NOMO-1 treated with DMSO at 0.1 percent for 48 hours (cell line): Measurements from ENCODE around the gene PID1.
"Not testable (repeated sequence)": the region's sequence is repeated elsewhere in the genome, so short reads cannot be mapped to it uniquely, and the experiment has no call there.

Source experiments
- DNase-seq: peaks from one replicate; lab custom pipeline; 2025; ENCODE audit not compliant: unreplicated experiment; lab: John Stamatoyannopoulos, UW

PID1 gene

DNA sequence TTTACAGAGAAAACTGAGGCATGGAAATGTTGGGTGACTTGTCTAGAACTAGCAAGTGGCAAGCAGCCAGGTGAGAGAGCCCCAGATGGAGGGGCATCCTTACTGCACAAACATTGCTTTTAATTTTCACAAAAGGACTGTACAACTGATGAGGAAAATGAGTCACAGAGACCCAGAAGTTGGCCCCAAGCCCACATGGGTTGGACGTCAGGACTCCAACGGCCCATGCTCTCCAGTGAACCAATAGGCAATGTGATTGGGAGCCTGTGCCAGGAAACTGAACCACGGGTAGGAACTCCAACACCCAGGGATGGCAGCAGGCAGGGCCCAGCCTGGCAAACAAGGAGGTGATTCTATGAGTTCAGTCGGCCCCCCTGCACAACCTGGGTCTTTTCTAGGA is 50.8 kb downstream of the PID1 start:
- no peak for DNase-seq

DNA sequence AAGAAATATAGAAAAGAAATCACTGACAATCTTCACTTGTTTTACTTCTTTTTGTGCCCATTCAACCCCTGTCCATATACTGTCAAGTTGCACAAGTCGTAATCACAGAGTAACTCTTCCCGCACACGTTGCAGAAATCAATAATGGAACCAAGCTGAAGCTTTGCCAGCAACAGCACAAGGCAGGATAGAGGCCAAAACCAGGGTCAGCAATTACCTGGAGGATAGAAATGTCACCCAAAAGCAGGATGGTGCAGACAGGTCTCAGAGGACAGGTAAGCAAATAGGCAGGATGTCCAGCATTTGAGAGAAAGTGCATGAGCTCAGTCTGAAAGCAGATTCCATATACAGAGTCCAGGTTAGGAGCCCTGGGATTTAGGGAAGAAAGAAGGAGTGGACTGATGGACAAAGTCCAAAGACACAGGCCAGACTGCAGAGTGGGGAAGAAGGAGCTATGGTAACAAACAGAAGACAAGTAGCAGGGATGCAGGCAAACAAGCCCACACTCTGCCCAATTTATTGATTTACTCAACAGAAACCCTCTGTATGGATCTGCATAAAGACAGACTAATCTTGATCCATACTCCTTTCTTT is 52.7 kb downstream of the PID1 start:
- DNase-seq: no peak

DNA sequence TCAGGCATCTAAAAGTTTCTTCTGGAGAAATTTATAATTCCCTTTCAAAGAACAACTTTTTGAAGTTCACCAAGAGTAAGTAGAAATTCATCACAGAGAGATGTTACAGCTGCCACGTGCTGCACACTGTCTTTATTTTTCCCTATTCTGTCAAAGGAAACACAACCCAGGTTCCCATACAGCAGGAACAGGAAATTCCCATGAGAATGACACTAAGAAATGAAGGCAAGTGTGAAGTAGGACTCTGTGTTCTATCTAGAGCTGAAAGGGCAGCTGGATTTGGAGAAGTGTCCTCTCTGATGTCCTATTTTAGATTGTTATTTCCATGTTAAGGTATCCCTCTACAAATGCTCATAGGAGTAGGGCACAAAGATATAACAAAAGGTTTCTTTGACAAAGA is 58.8 kb downstream of the PID1 start:
- no peak for DNase-seq

DNA sequence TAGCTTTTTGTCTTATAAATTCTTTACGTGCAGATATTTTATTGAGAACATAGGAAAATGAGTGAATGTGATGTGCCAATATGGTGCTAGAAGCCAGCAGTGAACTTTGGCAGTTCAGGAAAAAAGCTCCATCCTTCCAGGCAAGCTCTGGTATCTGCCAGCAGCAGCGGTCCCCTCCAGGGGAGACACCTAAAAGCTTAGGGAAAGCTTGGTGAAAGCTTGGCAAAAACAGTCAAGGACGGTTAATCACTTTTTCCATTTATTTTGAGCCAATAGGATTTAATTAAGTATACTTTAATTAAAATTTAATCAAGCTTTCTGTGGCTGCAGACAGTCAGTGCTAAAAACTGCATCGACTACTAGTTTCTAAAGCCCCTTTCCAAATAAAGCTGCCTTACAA is 60.4 kb downstream of the PID1 start:
- no peak for DNase-seq

DNA sequence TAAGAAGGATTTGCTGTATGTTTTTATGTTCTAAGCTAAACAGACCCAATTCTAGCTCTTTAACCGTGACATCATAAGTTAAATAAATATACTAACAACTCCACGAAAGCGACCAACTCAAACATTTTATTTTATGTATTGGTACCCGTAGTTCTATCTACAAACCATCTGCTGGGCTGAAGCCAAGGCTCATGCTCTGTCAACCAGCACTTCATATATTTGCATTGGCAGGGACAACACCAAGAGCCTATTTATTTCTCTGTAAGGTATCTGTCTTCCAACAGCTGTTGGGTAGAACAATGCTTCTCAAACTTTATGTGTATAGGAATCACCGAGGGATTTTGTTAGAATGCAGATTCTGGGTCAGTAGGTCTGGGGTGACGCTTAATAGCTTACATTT is 64.5 kb downstream of the PID1 start:
- no peak for DNase-seq

DNA sequence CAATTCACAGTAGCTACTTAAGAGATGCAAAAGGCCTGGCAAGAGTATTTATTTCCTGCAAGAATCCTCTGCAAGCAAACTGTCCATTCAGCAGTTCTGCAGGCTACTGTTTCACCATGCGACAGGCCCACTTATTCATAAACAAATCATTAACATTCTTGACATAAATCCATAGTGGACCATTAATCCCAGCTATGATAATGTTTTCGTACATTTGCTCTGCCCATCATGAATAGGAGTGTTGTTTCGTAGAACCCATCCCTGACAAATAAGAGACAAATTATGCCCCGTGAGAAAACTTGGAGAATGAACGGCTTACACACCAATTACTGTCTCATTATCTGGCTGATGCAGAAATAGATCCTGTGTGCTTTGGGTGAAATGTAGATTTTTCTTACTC is 65.4 kb downstream of the PID1 start:
- no peak for DNase-seq

DNA sequence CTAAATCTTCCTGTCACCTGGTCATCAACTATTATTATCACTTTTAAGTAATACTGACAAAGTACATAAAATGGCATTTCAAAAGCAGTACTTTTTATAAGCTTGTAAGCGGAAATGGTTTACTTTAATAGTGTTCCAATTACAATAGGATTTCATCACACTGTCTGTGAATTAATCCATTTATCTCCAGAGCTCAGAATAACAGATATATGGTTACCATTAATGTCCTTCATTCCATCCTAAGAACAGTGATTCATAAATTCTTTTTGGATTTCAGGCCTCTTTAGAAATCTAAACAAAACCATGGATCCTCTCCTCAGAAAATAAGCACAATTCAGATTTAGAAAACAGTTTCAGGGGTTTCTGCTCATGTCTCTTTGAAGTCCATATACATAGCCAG is 68.4 kb downstream of the PID1 start:
- DNase-seq: no peak

DNA sequence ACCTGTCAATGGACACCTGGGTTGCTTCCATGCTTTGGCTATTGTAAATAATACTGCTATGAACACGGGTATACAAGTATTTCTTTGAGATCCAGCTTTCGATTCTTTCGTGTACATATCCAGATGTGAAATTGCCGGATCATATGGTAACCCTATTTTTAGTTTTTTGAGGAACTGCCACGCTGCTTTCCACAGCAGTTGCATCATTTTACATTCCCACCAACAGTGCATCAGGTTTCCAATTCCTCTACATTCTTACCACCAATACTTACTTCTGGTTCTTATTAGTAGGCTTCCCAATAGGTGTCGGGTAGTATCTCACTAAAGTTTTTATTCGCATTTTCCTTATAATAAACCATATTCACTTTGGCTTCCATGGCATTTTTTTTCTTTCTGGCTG is 69.6 kb downstream of the PID1 start:
- DNase-seq: no peak

DNA sequence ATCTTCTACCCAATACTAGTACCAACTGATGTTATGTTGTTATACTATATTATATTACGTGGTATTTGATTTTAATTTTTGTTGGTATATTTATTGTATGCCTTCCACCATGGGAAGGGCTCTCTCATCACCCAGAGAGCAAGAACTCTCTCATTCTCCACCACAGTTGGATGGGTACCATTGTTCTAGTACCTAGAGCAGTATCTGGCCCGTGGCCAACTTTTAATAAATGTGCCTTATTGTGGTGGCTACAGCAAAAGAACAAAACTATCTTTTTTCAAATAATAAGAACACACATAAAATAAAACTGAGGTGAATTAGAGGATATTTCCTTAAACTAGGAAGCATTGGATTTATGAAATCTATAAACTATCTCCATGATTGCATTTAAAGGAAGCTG is 71.8 kb downstream of the PID1 start:
- no peak for DNase-seq

DNA sequence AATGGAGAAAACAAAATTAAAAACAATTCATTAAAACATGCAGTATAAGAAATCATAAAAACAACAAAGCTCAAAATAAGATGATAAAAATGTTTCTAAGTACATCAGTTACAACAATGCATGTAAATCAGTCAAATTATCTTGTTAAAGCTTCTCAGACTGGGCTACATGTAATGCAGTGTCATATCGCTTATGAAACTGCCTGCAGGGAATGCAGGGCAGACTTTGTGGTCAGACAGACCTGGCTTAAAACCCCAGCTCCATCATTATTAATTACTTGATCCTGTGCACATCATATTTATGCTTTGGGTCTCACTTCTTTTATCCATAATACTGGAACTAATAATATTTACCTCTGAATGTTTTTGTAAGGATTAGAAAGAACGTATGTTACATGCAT is 74.6 kb downstream of the PID1 start:
- DNase-seq: no peak

DNA sequence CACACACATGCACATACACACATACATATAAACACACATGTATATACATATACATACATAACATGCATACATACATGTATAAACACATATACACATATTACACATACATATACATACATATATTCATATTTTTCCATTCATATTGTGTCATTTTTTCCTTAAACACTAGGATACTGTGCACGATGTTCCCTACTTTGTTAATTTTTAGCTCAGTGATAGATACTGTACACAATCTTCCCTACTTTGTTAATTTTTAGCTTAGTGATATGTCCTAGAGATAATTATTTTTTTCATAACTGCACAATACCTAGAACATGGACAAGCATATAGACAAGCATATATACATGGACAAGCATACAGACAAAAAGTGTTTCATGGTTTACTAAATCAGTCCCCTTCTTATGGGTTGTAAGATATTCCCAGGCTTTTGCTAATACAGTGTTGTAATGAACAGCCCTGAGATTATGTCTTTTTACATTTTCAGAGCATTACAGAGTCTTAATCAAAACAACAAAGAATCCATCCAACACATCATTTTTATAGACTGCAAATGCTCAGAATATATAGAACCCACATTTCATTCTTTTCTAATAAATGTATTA is 75.6 kb downstream of the PID1 start:
- no peak for DNase-seq

DNA sequence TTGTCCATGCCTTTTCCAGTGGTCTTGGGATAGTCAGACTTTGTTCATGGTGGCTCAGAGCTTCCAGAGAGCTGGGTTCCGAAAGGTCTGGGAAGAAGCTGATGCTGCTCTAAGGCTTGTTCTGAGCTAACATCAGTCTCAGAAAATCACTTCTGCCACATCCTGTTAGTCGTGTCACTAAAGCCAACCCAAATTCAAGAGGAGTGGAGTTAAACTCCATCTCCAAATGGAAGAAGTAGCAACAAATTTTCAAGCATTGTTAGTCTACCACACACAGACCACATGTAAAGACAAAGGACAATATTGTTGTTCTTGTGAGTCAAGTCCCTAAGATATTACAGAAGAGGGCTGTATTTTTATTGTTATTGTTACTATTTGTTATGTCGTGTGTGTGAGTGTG is 77.8 kb downstream of the PID1 start:
- no peak for DNase-seq

DNA sequence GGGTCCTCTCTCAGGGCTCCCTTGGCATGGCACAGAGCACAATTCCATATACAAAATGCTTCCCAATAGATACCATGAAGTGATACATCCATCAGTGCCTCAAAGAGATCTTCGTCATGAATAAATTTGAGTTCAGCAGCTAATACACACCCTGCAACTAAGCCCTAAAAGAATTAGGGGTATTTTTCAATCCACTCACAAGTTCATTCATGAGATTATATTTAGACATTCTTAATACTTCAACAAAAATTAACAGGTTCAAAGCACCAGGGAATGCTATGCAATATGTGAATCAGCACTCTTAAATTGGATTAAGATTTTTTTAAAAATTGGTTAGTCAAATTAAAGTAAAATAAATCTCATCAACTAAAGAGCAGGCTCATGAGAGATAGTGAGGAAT is 79.7 kb downstream of the PID1 start:
- no peak for DNase-seq

DNA sequence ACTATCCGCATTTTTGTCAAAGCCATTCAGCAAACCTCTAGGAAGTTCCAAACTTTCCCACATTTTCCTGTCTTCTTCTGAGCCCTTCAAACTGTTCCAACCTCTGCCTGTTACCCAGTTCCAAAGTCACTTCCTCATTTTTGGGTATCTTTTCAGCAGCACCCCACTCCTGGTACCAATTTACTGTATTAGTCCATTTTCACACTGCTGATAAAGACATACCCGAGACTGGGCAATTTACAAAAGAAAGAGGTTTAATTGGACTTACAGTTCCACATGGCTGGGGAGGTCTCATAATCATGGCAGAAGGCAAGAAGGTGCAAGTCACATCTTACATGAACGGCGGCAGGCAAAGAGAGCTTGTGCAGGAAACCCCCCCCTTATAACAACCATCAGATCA is 84.0 kb downstream of the PID1 start:
- DNase-seq: not testable (repeated sequence)

DNA sequence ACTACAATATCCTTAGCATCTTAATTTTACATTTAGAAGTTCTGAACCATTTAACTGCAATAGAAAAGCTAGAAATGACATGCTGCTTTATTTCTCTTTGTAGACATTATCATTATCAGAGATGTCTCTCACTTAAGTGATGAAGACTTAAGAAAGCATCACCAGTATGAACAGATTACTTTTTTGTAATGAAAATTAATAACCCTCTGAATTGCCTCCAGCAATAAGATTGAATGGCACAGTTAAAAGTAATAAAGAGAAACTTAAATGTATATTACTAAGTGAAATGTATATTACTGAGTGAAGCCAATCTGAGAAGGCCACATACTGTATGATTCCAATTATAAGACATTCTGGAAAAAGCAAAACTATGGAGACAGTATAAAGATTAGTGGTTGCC is 89.4 kb downstream of the PID1 start:
- no peak for DNase-seq

DNA sequence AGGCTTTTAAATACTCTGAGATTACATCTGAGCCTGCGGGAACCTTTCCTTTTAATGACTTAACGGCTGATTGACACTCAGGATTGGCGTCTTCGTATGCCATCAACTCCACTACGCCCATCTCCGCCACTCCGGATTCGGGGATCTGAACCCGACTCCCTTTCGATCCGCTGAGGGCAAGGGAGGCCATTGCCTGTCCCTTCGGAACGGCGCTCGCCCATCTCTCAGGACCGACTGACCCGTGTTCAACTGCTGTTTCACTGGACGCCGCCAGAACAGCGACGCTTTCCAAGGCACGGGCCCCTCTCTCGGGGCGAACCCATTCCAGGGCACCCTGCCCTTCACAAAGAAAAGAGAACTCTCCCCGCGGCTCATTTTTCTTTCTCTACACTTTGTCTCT is 90.4 kb downstream of the PID1 start:
- no peak for DNase-seq

DNA sequence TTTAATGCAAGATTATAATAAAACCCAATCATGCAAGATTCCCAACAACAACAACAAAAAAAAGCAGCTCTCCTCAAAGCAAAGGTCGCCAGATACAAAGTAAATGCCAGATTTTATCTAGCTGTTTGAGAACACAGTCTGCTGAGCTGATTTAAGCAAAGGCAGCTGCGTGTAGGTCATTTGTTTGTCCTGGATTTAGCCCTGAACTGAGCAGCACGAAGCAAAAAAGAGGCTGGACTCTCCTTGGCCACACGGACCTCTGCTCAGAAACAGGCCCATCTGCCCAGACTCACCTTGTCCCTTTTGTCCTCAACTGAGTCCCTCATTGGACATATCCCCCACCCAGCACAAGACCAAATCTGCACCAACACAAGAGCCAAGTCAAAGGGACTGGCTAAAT is 91.5 kb downstream of the PID1 start:
- DNase-seq: no peak

DNA sequence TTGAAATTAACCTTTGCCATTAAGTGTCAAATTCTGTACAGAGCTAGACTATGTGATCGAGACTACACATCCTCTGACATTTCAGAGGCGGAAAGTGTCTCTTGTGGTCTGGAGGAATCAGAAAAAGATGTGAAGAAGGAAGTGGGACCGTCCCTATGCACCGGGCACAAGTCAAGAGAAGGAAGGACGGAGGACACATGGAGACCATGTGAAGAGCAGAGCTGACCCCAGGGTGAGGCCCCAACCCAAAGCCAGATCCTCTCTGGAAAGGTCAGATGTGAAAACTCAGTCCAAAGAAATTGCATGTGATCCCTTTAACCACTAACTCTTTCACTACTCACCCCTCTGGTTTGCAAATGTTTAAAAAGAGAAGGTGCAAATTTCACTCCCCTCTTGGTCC is 92.4 kb downstream of the PID1 start:
- DNase-seq: no peak

DNA sequence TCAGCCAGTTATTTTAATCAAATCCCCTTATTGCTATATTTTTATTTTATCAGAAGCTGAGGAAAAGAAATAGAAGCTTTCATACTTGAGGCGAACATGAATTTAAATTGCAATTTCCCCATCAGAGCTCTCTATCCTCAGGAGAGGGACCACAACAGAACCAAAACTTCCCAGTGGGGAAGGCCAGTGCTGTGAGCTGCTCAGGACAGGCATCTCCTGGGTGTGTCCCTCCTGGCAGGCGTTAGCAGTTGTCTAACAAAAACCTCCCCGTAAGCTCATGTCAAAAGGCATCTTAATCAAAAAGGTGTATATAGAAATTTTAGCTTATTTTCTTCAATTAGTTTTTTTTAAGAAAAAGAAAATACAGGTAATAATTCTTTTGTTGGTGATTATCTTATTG is 93.0 kb downstream of the PID1 start:
- no peak for DNase-seq

DNA sequence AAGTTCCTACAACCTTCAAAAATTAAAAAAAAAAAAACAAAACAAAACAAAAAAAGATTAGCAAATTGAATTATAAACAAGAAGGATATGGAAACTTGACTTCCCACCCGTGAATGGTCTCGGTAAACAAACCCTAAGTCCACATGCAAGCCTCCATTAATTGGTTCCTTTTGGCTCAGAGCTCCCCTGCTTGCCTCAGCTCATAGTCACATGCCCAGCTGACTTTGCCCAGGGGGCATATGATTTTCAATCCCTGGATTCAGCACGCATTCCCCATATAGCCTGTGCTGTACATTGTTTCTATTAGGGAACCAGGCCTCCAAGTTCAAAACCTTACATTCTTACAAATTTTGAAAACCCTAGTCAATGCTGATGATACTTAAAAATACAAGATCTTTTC is 95.0 kb downstream of the PID1 start:
- no peak for DNase-seq

DNA sequence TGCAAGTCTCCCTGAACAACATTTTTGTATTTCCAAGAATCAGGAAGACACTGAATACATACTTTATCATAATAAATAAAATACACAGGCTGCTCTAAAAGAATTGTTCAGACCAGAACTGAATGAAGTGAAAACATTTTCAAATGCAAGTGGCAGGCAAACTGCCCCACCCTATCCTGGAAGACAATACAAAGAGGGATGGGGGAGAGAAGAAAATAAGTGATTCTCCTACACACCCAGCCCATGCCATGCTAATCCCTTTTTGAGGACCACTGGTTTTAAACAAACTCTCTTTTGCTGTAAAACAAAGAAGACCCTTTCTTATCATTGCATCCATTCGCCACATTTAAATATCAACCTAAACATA is 95.6 kb downstream of the PID1 start:
- no peak for DNase-seq

DNA sequence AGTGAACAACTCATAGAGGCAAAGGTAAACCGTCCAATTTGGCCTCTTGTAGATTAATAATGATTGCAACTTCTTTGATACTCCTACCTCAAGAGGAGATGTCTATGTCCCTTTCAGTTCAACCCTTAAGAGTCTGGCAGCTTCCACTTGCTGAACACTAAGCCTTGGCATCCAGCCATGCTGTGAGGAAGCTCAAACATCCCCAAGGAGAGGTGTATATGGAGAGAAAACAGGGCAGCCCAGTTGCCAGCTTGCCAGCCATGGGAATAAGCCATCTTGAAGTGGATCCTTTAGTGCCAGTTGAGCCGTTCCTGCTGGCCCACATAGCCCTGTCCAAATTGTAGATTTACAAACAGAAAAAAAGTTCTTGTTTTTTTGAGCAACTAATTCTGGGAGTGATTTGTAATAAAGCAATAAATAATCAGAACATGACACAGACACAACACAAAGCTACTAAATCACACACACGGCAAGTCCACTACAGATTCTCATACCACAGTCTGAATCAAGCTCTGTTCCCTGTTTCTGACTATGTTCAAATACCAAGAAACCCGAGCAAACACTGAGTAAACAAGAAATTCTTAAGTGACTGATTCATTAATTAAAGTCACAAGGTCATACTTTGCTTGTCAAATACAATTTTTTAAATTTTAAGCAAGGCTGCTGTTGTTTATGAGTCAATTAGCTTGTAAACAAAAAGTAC is 96.1 kb downstream of the PID1 start:
- no peak for DNase-seq

DNA sequence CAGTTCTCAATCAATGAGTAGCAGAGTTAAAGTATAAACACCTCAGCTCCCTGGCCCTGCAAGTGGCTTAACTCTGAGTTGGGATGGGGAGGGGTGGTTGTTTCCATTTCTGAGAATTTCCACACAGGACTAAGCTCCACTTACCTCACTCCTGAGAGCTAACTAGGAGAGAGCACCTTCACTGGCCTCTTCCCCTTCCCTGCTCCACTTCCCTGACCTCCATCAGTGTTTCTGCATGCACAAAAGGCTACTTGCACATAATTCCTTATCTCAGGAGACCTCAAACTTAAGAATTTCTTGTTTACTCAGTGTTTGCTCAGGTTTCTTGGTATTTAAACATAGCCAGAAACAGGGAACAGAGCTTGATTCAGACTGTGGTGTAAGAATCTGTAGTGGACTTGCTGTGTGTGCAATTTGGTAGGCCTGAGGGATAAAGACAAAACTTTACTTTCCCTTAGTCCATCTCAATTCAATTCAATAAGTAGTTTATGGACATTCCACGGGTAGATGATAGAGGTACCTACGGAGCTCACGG is 97.2 kb downstream of the PID1 start:
- no peak for DNase-seq
